HG02571 (cell line): ENCODE results near the gene CDH13.

Experiments used
- ATAC-seq: cut with Tn5 transposase; IDR thresholded peaks from one replicate; pipeline ENCODE4 v1.9.1; 2021; ENCODE audit warnings: mild to moderate bottlenecking, moderate library complexity; ENCODE audit not compliant: unreplicated experiment

Gene CDH13

GRCh38 chr16:82682767-82683166 lies 56.0 kb downstream of the CDH13 start:
- ATAC-seq = no peak

DNA sequence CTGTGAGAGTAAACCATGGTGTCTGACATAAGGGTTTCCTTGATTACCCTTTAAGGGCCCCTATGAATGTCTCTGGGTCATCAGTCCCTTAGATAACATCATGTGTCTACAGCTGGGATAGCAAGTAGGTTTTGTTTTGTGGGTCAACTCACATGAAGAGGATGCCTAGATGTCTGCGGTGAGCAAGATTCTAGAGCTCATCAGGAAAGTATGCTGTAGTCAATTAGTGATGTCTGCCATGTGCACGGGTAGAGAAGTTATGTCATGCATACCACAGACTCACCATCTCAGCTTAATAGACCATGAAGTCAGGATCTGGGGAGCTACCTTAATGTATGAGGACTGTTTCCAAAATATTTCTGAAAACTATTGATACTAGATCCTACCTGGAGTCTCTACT lies 57.5 kb downstream of the CDH13 start:
- no peak for ATAC-seq

GRCh38 chr16:82685526-82685925 lies 58.8 kb downstream of the CDH13 start:
- no peak for ATAC-seq

GRCh38 chr16:82694239-82694874 lies 67.6 kb downstream of the CDH13 start:
- ATAC-seq = no peak

DNA sequence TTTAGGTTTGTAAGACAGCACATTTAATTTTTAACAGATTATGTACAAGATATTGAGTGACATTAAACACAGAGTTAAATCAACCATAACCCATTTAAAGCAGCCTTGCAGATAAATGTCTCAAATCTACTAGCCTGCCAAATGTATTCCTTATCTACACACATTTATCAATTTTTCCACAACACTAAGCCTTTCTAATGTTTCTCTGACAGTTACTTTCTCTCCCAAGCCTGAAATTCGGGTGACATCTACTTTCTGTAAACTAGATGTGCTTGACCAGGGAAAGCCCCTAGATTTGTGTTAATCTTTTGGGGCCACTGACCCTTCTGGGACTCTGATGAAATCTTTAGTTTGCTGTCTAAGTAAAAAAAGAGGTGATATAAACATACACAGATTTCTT lies 69.0 kb downstream of the CDH13 start:
- no peak for ATAC-seq

- ATAC-seq = no peak
These were observed 72.5 kb downstream of the CDH13 start for GRCh38 chr16:82699260-82699659.

DNA sequence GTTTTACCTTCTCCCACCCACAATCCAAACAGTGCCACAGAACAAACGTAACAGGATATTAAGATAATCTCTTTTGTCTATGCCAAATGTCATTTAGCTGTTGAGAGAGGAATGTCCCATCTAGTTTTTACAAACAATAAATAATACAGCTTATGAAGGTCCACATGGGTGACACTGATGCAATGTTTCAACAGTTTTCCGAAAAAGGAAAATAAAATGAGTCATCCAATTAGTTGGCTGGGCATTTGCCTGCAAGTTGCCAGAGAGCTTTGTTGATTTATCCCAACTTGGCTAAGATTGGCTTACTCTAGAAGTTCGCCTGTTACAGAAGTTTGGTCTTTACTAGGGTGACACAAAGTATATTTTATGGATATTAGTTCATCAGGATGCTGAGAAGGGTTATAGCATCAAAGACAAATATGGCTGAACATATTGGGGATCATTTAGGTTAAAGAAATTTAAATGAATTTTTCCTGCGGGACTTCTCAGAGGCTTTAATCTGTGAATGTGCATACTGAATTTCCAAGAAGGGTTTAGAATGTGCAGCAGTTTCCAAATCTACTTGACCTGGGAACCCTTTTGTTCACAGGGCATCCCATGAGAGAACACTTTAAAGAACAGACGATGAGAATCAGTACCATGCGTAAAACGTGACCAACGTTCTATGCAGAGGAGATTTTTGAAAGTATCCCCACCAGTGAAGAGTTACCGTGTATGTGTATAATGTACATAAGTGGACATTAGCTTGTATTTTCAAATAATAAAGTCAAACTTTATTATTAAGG lies 73.1 kb downstream of the CDH13 start:
- ATAC-seq = no peak

DNA sequence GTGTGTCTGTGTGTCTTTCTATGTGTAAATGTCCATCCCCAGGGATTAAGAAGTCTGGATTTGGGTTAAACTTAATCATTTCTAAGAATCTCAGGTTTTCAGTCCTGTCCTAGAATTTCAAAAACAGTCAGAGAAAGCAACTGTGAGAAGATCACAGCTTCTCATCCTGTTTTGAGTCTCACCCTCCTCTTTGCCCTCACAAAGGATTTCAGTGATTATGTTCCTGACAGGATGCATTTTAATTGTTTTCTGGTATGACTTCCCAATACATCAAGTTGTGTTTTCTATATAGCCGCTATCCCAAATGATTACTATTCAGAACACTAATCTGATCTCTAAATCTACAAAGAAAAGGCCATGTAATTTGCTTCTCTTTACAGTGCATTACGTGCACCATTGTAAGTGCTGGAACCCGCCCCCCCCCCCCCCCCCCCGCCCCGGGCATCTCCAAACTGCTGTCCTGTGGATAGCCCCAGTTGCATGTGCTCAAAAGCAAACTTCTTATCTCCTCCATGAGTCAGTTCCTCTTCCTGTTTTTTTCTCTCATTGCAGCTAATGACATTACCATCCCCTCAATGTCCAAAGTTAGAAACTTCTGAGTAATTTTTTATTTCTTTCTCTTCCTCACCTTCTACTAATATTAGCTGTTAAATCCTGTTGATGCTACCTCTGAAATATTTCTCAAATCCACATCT lies 73.9 kb downstream of the CDH13 start:
- no peak for ATAC-seq

GRCh38 chr16:82701442-82701955 lies 74.7 kb downstream of the CDH13 start:
- no peak for ATAC-seq

DNA sequence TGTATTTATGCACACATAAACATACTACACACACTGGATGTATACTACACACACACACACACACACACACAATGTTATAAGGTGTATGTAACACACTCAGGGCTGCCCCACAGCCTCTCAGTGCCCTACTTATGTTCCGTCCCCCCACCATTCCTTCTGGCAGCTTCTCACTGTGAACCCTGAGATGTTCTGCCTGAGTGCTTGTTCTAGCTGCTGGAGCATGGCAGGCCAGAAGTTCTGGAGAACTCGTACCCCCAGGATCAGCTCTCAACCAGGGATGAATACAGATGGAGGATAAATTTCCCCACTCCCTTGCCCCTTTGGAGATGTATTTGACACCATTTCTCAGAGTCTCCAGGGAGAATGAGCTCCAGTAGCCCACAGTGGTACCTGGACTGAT lies 76.4 kb downstream of the CDH13 start:
- no peak for ATAC-seq

DNA sequence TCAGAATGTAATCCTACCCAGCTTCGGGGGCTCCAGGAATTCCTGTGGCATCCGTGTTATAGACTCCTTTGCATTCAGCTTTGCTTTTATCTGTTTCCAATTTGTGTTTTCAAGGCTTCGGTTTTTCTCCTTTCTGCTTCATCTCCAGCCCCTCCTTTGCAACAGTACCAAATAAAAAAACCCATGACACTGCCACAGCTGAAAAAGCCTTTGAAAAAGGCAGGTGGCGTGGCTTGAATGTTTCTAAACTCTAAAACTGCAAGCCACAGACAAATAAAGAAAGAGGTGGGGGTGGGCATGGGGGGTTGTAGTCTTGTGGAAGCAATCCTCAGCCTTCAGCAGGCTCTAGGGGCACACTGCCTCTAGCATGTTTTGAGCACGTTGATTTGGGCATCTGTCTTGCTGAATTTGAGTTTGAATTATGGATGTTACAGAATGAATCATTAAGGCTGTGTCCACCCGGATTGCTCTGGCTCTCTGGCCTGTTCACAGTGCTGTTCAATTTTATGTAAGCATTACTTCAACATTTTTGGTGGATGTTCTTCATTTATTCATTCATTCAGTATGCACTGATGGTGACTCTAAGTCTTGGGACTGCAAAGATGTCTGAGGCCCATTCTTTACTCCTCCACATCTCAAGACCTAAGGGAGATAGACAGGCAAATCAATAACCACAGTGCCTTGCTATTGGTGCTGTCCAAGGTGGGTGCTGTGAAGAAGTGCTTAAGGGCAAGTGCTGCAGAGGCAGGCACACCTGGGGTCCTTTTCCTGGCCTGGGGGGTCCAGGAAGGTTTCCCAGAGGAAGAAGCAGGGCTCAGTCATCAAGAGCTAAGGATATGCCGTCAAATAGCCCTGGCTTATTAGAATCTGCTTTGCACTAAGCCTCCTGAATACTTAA lies 77.4 kb downstream of the CDH13 start:
- no peak for ATAC-seq

- no peak for ATAC-seq
These were observed 83.2 kb downstream of the CDH13 start for GRCh38 chr16:82709987-82710386.

DNA sequence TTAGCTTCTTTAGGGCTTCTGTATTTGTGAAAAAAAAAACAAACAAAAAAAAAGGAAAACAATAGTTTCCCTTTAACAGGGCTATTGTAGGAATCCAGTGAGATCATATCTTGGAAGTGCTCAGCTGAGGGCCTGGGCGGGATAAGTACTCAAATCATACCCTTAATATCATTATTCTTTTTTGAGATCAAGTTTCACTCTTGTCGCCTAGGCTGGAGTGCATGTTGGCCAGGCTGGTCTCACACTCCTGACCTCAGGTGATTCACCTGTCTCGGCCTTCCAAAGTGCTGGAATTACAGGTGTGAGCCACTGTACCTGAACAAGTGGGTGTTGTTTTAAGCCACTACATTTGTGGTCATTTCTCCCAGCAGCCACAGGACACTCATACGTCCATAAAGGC lies 87.0 kb downstream of the CDH13 start:
- no peak for ATAC-seq

- ATAC-seq = no peak
These were observed 88.4 kb downstream of the CDH13 start for GRCh38 chr16:82715160-82715559.

DNA sequence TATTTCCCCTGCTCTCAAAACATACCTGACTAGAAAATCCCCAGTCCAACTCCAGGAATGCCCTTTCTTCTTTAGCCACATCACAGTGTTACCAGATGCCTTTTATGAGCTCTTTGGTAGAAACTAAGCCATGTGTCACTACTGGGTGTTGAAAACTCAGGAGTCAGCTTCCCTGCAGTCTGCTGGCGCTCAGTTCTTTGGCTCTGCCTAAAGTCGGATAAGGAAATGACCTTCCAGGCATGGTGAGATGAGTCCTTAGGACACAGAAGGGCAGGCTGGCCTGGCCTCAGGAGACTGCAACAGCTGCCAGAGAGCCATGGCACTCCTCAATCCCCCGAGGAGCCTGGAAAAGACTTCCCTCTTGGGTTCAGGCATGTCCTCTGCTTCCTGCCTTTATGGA lies 89.1 kb downstream of the CDH13 start:
- no peak for ATAC-seq

DNA sequence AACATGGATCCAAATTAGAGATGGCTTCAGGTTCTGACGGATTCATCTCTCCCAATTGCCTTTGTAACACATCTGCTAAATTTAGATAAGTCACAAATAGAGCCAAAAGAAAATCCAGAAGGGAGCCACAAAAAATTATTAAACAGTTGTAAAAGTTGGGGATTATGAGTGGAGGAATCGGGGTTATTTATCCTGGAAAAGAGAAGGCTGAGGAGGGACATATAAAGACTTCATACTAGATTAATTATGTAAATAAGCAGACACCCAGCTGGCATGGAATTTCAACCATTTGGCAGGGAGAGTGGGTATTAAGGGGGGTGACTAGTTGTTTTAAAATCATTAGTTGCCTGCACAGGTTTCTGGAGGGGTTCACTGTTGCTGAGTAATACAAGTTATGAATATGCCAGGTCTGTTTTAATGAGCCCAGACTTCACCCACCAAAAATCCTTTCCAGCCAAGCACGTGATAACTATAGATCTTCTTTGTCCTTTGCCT lies 89.6 kb downstream of the CDH13 start:
- ATAC-seq = no peak

- ATAC-seq = no peak
These were observed 93.6 kb downstream of the CDH13 start for GRCh38 chr16:82720414-82720813.

DNA sequence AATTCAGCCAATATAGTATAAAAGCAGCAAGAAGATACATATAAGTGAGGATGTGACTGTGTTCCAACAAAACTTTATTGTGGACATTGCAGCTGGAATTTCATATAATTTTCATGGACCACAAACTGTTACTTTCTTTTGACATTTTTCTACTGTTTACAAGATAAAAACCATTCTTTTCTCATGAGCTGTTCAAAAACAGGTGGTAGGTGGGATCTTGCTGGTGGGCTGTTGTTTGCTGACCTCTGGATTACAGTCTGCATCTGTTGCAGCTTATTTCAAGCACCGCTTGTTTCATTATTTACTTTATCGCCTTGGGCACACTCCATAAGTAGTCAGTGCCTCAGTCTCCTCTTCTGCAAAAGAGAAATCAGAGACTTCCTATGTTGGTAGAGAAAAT lies 99.5 kb downstream of the CDH13 start:
- no peak for ATAC-seq

GRCh38 chr16:82728901-82729300 lies 102.1 kb downstream of the CDH13 start:
- no peak for ATAC-seq

GRCh38 chr16:82730901-82731300 lies 104.1 kb downstream of the CDH13 start:
- no peak for ATAC-seq

DNA sequence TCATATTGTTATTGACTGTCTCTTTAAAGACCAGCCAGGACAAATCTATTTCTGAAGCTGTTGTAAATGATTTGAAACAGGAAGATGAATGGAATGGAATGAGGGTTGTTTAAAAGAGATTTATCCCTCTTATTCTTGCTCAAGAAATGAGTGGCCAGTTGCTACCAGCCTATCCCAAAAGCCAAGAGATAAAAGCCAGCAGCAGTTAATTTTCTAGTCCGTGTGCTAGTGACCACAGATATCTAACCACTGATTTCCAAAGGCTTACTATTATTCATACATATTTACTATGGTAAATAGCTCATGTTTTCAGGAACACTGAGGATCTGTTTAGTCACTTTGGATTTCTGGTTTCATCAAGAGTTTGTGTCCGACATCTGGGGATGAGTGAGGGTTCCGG lies 105.7 kb downstream of the CDH13 start:
- ATAC-seq = no peak
